ENCODE measurements around the gene PRR15L.

GRCh38 chr17:47942568-47942967 lies 15.1 kb downstream of the PRR15L start:
- TF ChIP-seq CTCF (IDR thresholded peaks at IDR 0.05; ENCODE audit: insufficient read depth, low read length, poor library complexity, severe bottlenecking): no peak
- no peak for TF ChIP-seq EZH2phosphoT487 (conservative IDR thresholded peaks at IDR 0.05; ENCODE audit: low read length)

Data from SU-DHL-6 (cell line).